Erythroblast (primary cell): ENCODE data around the gene AP3D1.

ENCODE experiments used
- GATA1 ChIP-seq: IDR thresholded peaks from 2 replicates; pipeline ENCODE4 v1.6.1; 2011; ENCODE audit warnings: low read depth, mild to moderate bottlenecking, control low read depth, low read length, moderate library complexity
- POLR2A ChIP-seq: IDR thresholded peaks from 2 replicates; pipeline ENCODE4 v1.6.1; 2011; ENCODE audit warnings: mild to moderate bottlenecking, low read length

DNA sequence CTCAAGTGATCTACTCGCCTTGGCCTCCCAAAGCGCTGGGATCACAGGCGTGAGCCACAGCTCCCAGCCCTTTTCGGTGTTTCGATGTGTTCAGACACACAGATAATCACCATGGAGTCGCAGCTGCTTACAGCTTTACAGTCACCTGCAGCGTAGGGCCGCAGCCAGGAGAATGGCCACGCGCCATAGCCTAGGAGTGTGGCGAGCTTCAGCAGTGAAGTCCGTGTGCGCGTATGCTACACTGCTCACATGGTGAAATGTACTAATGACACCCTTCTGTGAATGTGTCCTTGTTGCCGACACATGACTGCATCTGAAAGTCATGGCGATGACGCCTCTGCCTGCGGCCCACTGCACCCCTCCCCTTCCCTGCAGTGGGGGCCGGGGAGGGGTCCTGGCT, 23.6 kb downstream of the AP3D1 start:
- TF ChIP-seq POLR2A (no peak), GATA1 (no peak)
